Astrocyte (in vitro differentiated cells and primary cell): ENCODE data around the gene KIF26B. TPM values are rescaled to one million over a fixed set of nuclear protein-coding genes. Genes with fewer than 3 reads are reported as not detected.

Experiments used
- DNase-seq: peaks from one replicate; pipeline ENCODE4 v3.0.0-alpha.2; 2010; ENCODE audit warnings: low read depth
- FAIRE-seq: peaks from 2 replicates; lab custom pipeline; 2011; peaks lifted over from hg19 to GRCh38; lab: Jason Lieb, UNC
- H2AFZ ChIP-seq: 2 replicates; pipeline ENCODE4 v1.6.0; 2012; ENCODE audit warnings: low read depth, low read length, inconsistent platforms
- H3K27ac ChIP-seq: 2 replicates; pipeline ENCODE4 v1.5.1; 2011; ENCODE audit warnings: low read depth, low read length, inconsistent platforms
- H3K27me3 ChIP-seq: 2 replicates; pipeline ENCODE4 v1.6.0; 2011; ENCODE audit warnings: low read length, inconsistent platforms; ENCODE audit not compliant: insufficient read depth
- H3K36me3 ChIP-seq: 2 replicates; pipeline ENCODE4 v1.5.1; 2011; ENCODE audit warnings: low read length, inconsistent platforms; ENCODE audit not compliant: insufficient read depth
- H3K4me1 ChIP-seq: 2 replicates; pipeline ENCODE4 v1.5.1; 2011; ENCODE audit warnings: low read length, inconsistent platforms; ENCODE audit not compliant: insufficient read depth
- H3K4me2 ChIP-seq: 2 replicates; pipeline ENCODE4 v1.6.0; 2012; ENCODE audit warnings: low read length, inconsistent platforms
- H3K4me3 ChIP-seq: 2 replicates; pipeline ENCODE4 v1.5.1; 2011; ENCODE audit warnings: low read depth, mild to moderate bottlenecking, low read length, inconsistent platforms; ENCODE audit not compliant: insufficient read depth
- H3K79me2 ChIP-seq: 2 replicates; pipeline ENCODE4 v1.6.0; 2012; ENCODE audit warnings: mild to moderate bottlenecking, low read length, inconsistent platforms; ENCODE audit not compliant: insufficient read depth
- H3K9ac ChIP-seq: 2 replicates; pipeline ENCODE4 v1.6.0; 2012; ENCODE audit warnings: mild to moderate bottlenecking, low read length, inconsistent platforms
- H3K9me3 ChIP-seq: 2 replicates; pipeline ENCODE4 v1.5.1; 2012; ENCODE audit warnings: low read depth, mild to moderate bottlenecking, low read length, inconsistent platforms; ENCODE audit not compliant: insufficient read depth
- H4K20me1 ChIP-seq: 2 replicates; pipeline ENCODE4 v1.6.0; 2012; ENCODE audit warnings: low read length, inconsistent platforms; ENCODE audit not compliant: insufficient read depth
- H3K27ac Mint-ChIP-seq: one replicate; pipeline ENCODE4 v1.8.0; 2021; ENCODE audit warnings: mild to moderate bottlenecking, mixed read lengths; ENCODE audit not compliant: unreplicated experiment
- H3K27me3 Mint-ChIP-seq: one replicate; pipeline ENCODE4 v1.8.0; 2021; ENCODE audit warnings: low read depth, mixed read lengths; ENCODE audit not compliant: unreplicated experiment
- H3K36me3 Mint-ChIP-seq: one replicate; pipeline ENCODE4 v1.8.0; 2021; ENCODE audit warnings: low read depth, mixed read lengths; ENCODE audit not compliant: unreplicated experiment
- H3K4me1 Mint-ChIP-seq: one replicate; pipeline ENCODE4 v1.8.0; 2021; ENCODE audit warnings: low read depth, mixed read lengths; ENCODE audit not compliant: unreplicated experiment
- H3K4me3 Mint-ChIP-seq: one replicate; pipeline ENCODE4 v1.8.0; 2021; ENCODE audit warnings: mild to moderate bottlenecking, moderate library complexity, mixed read lengths; ENCODE audit not compliant: unreplicated experiment
- H3K9me3 Mint-ChIP-seq: one replicate; pipeline ENCODE4 v1.8.0; 2021; ENCODE audit warnings: mild to moderate bottlenecking, mixed read lengths; ENCODE audit not compliant: unreplicated experiment
- EZH2 ChIP-seq: IDR thresholded peaks from 2 replicates; pipeline ENCODE4 v1.6.1; 2012; ENCODE audit warnings: mild to moderate bottlenecking, low read length, inconsistent platforms; ENCODE audit not compliant: insufficient read depth
- total RNA-seq: library from RNA; stranded (reverse); gene quantifications from 2 replicates; pipeline ENCODE4 v1.2.1, GENCODE V29; 2021
- TF ChIP-seq, protein P1 (sequence below): IDR thresholded peaks from 2 replicates; pipeline ENCODE4 v1.5.1; 2011; ENCODE audit warnings: low read depth, mild to moderate bottlenecking, inconsistent platforms, low read length, moderate library complexity; ENCODE audit not compliant: insufficient read depth

Gene KIF26B
- total RNA-seq, 1 donor from 2014 or later = 6.8 TPM

- Histone ChIP-seq H2AFZ (no peak overlapping the region), H3K36me3 (no peaks in the 10 kb centered on the region), H3K9me3 (no peaks in the 10 kb centered on the region), H4K20me1 (no peaks in the 10 kb centered on the region), H3K27ac (peak overlapping the region; percentile 46), H3K4me2 (peak overlapping the region; percentile 65), H3K27me3 (no peaks in the 10 kb centered on the region), H3K4me3 (no peak overlapping the region), H3K9ac (peak overlapping the region; percentile 12), H3K79me2 (no peaks in the 10 kb centered on the region), H3K4me1 (peaks cover 11% of the 10 kb centered on the region)
- Mint-ChIP-seq H3K4me3 (no peak overlapping the region), H3K9me3 (peaks cover 2% of the 10 kb centered on the region), H3K36me3 (peaks cover 14% of the 10 kb centered on the region), H3K27me3 (no peaks in the 10 kb centered on the region), H3K4me1 (peaks cover 8% of the 10 kb centered on the region), H3K27ac (peak overlapping the region; percentile 92)
- DNase-seq (peak; percentile 94), FAIRE-seq (no peak)
- TF ChIP-seq EZH2 = no peak
- TF ChIP-seq, protein P1, sequence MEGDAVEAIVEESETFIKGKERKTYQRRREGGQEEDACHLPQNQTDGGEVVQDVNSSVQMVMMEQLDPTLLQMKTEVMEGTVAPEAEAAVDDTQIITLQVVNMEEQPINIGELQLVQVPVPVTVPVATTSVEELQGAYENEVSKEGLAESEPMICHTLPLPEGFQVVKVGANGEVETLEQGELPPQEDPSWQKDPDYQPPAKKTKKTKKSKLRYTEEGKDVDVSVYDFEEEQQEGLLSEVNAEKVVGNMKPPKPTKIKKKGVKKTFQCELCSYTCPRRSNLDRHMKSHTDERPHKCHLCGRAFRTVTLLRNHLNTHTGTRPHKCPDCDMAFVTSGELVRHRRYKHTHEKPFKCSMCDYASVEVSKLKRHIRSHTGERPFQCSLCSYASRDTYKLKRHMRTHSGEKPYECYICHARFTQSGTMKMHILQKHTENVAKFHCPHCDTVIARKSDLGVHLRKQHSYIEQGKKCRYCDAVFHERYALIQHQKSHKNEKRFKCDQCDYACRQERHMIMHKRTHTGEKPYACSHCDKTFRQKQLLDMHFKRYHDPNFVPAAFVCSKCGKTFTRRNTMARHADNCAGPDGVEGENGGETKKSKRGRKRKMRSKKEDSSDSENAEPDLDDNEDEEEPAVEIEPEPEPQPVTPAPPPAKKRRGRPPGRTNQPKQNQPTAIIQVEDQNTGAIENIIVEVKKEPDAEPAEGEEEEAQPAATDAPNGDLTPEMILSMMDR = no peak
Measured at GRCh38 chr1:245599371-245600174, 444.8 kb downstream of the KIF26B start.

DNA sequence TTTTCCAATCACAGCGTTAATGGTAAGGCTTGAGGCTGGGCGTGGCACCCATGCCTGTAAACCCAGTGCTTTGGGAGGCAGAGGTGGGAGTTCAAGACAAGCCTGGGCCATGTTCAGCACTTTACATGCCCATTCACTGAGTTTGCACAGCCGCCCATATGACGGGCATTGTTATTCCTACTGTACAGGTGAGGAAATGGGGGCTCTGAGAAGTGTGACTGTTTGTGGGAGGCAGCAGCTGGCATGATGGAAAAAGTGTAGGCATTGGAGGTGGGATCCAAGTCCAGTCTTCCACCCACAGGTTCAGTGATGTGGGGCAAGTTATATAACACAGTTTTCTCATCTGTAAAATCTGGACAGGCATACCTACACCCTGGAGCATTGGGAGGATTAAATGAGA lies 445.9 kb downstream of the KIF26B start:
- no peak for FAIRE-seq
- Mint-ChIP-seq H3K27ac (peak overlapping the region; percentile 84), H3K36me3 (peaks cover 19% of the 10 kb centered on the region)

More for the DNA sequence above, 445.9 kb downstream of the KIF26B start:
- H3K9me3 ChIP-seq = no peaks in the 10 kb centered on the region
- Mint-ChIP-seq H3K4me1 (peaks cover 11% of the 10 kb centered on the region), H3K27me3 (no peaks in the 10 kb centered on the region), H3K9me3 (peaks cover 2% of the 10 kb centered on the region), H3K4me3 (no peak overlapping the region)
- H3K36me3 ChIP-seq = no peaks in the 10 kb centered on the region
- H3K9ac ChIP-seq = no peak overlapping the region
- no peak overlapping the region for H2AFZ ChIP-seq
- no peak overlapping the region for H3K4me3 ChIP-seq
- TF ChIP-seq EZH2 = no peak
- TF ChIP-seq, protein P1 = no peak
- no peak overlapping the region for H3K4me2 ChIP-seq
- no peak overlapping the region for H3K27ac ChIP-seq
- H3K4me1 ChIP-seq = peaks cover 17% of the 10 kb centered on the region
- H3K79me2 ChIP-seq = no peaks in the 10 kb centered on the region
- H4K20me1 ChIP-seq = no peaks in the 10 kb centered on the region
- DNase-seq = no peak
- no peaks in the 10 kb centered on the region for H3K27me3 ChIP-seq
